Loucy (cell line): ENCODE results near the gene SLC28A1.
A peak's percentile ranks its signal among the peaks of the same experiment; 100 is the strongest.

Source experiments
- H2AFZ ChIP-seq: fragments of 200-600 bp; sonication (generic); 2 replicates; pipeline ENCODE4 v1.6.0; 2016; ENCODE audit warnings: antibody characterized with exemption, mild to moderate bottlenecking, low read length, moderate library complexity
- H3F3A ChIP-seq: fragments of 200-600 bp; 2 replicates; pipeline ENCODE4 v1.6.0; 2016; ENCODE audit warnings: antibody characterized with exemption, low read depth, mild to moderate bottlenecking
- H3K27me3 ChIP-seq: fragments of 200-600 bp; sonication (generic); 2 replicates; pipeline ENCODE4 v1.6.1; 2014; ENCODE audit warnings: low read length, mild to moderate bottlenecking; ENCODE audit not compliant: insufficient read depth, poor library complexity, severe bottlenecking
- H3K36me3 ChIP-seq: fragments of 200-600 bp; sonication (generic); 2 replicates; pipeline ENCODE4 v1.6.1; 2016; ENCODE audit warnings: low read length; ENCODE audit not compliant: insufficient read depth
- H3K4me1 ChIP-seq: fragments of 200-600 bp; sonication (generic); 2 replicates; pipeline ENCODE4 v1.5.1; 2014; ENCODE audit warnings: low read length, mild to moderate bottlenecking; ENCODE audit not compliant: insufficient read depth, poor library complexity, severe bottlenecking
- H3K4me2 ChIP-seq: fragments of 200-600 bp; sonication (generic); 2 replicates; pipeline ENCODE4 v1.6.0; 2014; ENCODE audit warnings: antibody characterized with exemption, low read length, low read depth, mild to moderate bottlenecking; ENCODE audit not compliant: poor library complexity, severe bottlenecking
- H3K4me3 ChIP-seq: fragments of 200-600 bp; sonication (generic); 2 replicates; pipeline ENCODE4 v1.5.1; 2014; ENCODE audit warnings: low read length, mild to moderate bottlenecking, mixed read lengths; ENCODE audit not compliant: poor library complexity, severe bottlenecking
- H3K79me2 ChIP-seq: fragments of 200-600 bp; sonication (generic); 2 replicates; pipeline ENCODE4 v1.6.1; 2014; ENCODE audit warnings: low read length; ENCODE audit not compliant: insufficient read depth
- H3K9ac ChIP-seq: fragments of 200-600 bp; sonication (generic); 2 replicates; pipeline ENCODE4 v1.6.0; 2014; ENCODE audit warnings: mild to moderate bottlenecking, low read depth, low read length, moderate library complexity; ENCODE audit not compliant: poor library complexity, severe bottlenecking
- H3K9me2 ChIP-seq: fragments of 200-600 bp; sonication (generic); replicated peaks from 2 replicates; pipeline ENCODE4 v1.6.1; 2016; ENCODE audit warnings: low read depth, low read length, mixed read lengths
- H3K9me3 ChIP-seq: fragments of 200-600 bp; sonication (generic); 2 replicates; pipeline ENCODE4 v1.6.1; 2014; ENCODE audit warnings: mild to moderate bottlenecking, antibody characterized with exemption, low read length, low read depth; ENCODE audit not compliant: insufficient read depth
- H4K20me1 ChIP-seq: fragments of 200-600 bp; sonication (generic); 2 replicates; pipeline ENCODE4 v1.6.0; 2014; ENCODE audit warnings: antibody characterized with exemption, low read length, mild to moderate bottlenecking; ENCODE audit not compliant: insufficient read depth, poor library complexity, severe bottlenecking
- CTCF ChIP-seq: fragments of 200-600 bp; sonication (generic); conservative IDR thresholded peaks from 2 replicates; pipeline ENCODE4 v1.5.1; 2014; ENCODE audit warnings: mild to moderate bottlenecking, antibody characterized with exemption, low read length
- EZH2phosphoT487 ChIP-seq: fragments of 200-600 bp; IDR thresholded peaks from 2 replicates; pipeline ENCODE4 v1.6.1; 2018; ENCODE audit warnings: antibody characterized with exemption, mild to moderate bottlenecking, moderate library complexity, borderline replicate concordance

Gene SLC28A1

GRCh38 chr15:84871428-84871985, 13.0 kb upstream of the SLC28A1 start:
- Histone ChIP-seq H3K9me2 (no peaks in the 10 kb centered on the region), H3K27me3 (no peaks in the 10 kb centered on the region)

GRCh38 chr15:84872009-84872910, 12.2 kb upstream of the SLC28A1 start:
- H3F3A ChIP-seq = no peaks in the 10 kb centered on the region
- H3K36me3 ChIP-seq = no peaks in the 10 kb centered on the region
- no peaks in the 10 kb centered on the region for H4K20me1 ChIP-seq
- no peak overlapping the region for H3K4me3 ChIP-seq
- no peaks in the 10 kb centered on the region for H3K27me3 ChIP-seq
- no peak overlapping the region for H2AFZ ChIP-seq
- TF ChIP-seq CTCF (no peak), EZH2phosphoT487 (no peak)
- no peaks in the 10 kb centered on the region for H3K4me1 ChIP-seq
- H3K9me2 ChIP-seq = no peaks in the 10 kb centered on the region
- no peak overlapping the region for H3K4me2 ChIP-seq
- no peaks in the 10 kb centered on the region for H3K9me3 ChIP-seq
- H3K79me2 ChIP-seq = no peaks in the 10 kb centered on the region
- no peak overlapping the region for H3K9ac ChIP-seq

More at GRCh38 chr15:84871428-84871985, 13.0 kb upstream of the SLC28A1 start:
- Histone ChIP-seq H3K9me3 (no peaks in the 10 kb centered on the region), H3K4me3 (no peak overlapping the region), H2AFZ (no peak overlapping the region), H3K36me3 (no peaks in the 10 kb centered on the region), H3K4me1 (no peaks in the 10 kb centered on the region), H3K9ac (no peak overlapping the region), H4K20me1 (no peaks in the 10 kb centered on the region), H3F3A (no peaks in the 10 kb centered on the region), H3K79me2 (no peaks in the 10 kb centered on the region), H3K4me2 (no peak overlapping the region)
- TF ChIP-seq CTCF (peak; percentile 28; the same call in 1 of the 2 replicates), EZH2phosphoT487 (no peak)

- Histone ChIP-seq H3K4me1 (no peaks in the 10 kb centered on the region), H3K79me2 (no peaks in the 10 kb centered on the region), H3K9ac (no peak overlapping the region), H3K36me3 (no peaks in the 10 kb centered on the region), H3K27me3 (no peaks in the 10 kb centered on the region), H3F3A (no peaks in the 10 kb centered on the region), H3K9me3 (no peaks in the 10 kb centered on the region), H3K9me2 (no peaks in the 10 kb centered on the region), H3K4me2 (no peak overlapping the region), H3K4me3 (no peak overlapping the region), H2AFZ (no peak overlapping the region), H4K20me1 (no peaks in the 10 kb centered on the region)
- TF ChIP-seq CTCF = no peak
- TF ChIP-seq EZH2phosphoT487 = no peak
Observed at GRCh38 chr15:84873997-84874396, 10.5 kb upstream of the SLC28A1 start.
